Prostate gland (tissue), 2 donors: Measurements from ENCODE around the gene NFU1. TPM values are rescaled to one million over a fixed set of nuclear protein-coding genes. Genes with fewer than 3 reads are reported as not detected.
"Not testable (repeated sequence)": the region's sequence is repeated elsewhere in the genome, so short reads cannot be mapped to it uniquely, and the experiment has no call there.

Source experiments
- DNase-seq: peaks from one replicate; pipeline ENCODE4 v3.0.0-alpha.2; 2019; ENCODE audit warnings: low spot score
- H3K27ac ChIP-seq, 2 donors: fragments of 200-600 bp; sonication (generic); 2 replicates each; pipeline ENCODE4 v1.5.1; 2017 to 2019
- H3K27me3 ChIP-seq: fragments of 200-600 bp; sonication (generic); replicated peaks from 2 replicates; pipeline ENCODE4 v1.5.1; 2019; ENCODE audit not compliant: insufficient read depth
- H3K36me3 ChIP-seq, 2 donors: fragments of 200-600 bp; sonication (generic); 1 replicate in 1 of 2; 2 replicates in 1 of 2; pipeline versions ENCODE4 v1.5.1 to v1.8.1; 2017 to 2019
- H3K4me1 ChIP-seq: fragments of 200-600 bp; sonication (generic); replicated peaks from 2 replicates; pipeline ENCODE4 v1.5.1; 2019
- H3K4me3 ChIP-seq, 2 donors: fragments of 200-600 bp; sonication (generic); 2 replicates each; pipeline ENCODE4 v1.5.1; 2017 to 2019
- H3K9me3 ChIP-seq: fragments of 200-600 bp; sonication (generic); 2 replicates; pipeline ENCODE4 v1.5.1; 2017
- POLR2A ChIP-seq: fragments of 450-650 bp; IDR thresholded peaks from one replicate; pipeline ENCODE4 v1.6.1; 2016; ENCODE audit warnings: antibody characterized with exemption, mild to moderate bottlenecking
- POLR2AphosphoS5 ChIP-seq: sonication (generic); formaldehyde crosslinking; IDR thresholded peaks from one replicate; pipeline ENCODE4 v1.6.1; 2017; ENCODE audit warnings: antibody characterized with exemption
- WGBS: methylation state at CpG from one replicate; pipeline ENCODE4 v1.1.5; 2018; 5-methylcytosine and 5-hydroxymethylcytosine counted together
- intact Hi-C: fragments of 100-400 bp; cut with DNase I; formaldehyde crosslinking; loops from one replicate; pipeline ENCODE4 v1.14.2; 2022
- total RNA-seq, 2 donors: library from RNA; depleted of rRNA; stranded (reverse); fragments of >200 nt; gene quantifications; one replicate each; pipeline ENCODE4 v1.1.0, GENCODE V29; 2016
- TF ChIP-seq, protein P1 (sequence below), 4 experiments: fragments of 200-600 bp in 2 of 4; fragments of 450-650 bp in 2 of 4; sonication (generic) in 2 of 4; IDR thresholded peaks; 1 replicate in 3 of 4; 2 replicates in 1 of 4; pipeline ENCODE4 v1.5.1; 2016 to 2019; ENCODE audit warnings: antibody characterized with exemption in 4 of 4, mild to moderate bottlenecking in 2 of 4, moderate library complexity in 2 of 4

The NFU1 gene
- total RNA-seq, 2 donors from 2014 or later, result 33.4 to 42.0 TPM

DNA sequence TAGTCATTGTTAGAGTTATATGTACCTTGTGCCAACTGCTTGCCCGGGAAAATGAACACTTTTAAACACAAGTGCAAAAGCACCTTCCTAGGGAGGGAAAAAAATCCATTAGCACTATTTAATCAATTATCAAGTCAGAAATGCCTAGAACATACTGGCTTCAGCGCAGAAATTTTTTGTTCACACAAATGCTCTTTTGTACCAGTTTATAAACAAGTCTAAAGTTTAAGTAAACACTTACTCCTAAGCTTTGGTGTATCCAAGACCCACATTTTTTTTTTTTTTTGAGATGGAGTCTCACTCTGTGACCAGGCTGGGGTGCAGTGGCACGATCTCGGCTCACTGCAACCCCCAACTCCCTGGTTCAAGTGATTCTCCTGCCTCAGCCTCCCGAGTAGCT, 80.8 kb downstream of the NFU1 start:
- no peak overlapping the region for H3K27ac ChIP-seq
- no peaks in the 10 kb centered on the region for H3K9me3 ChIP-seq
- TF ChIP-seq POLR2A, result no peak
- no peak for TF ChIP-seq POLR2AphosphoS5
- TF ChIP-seq, protein P1, sequence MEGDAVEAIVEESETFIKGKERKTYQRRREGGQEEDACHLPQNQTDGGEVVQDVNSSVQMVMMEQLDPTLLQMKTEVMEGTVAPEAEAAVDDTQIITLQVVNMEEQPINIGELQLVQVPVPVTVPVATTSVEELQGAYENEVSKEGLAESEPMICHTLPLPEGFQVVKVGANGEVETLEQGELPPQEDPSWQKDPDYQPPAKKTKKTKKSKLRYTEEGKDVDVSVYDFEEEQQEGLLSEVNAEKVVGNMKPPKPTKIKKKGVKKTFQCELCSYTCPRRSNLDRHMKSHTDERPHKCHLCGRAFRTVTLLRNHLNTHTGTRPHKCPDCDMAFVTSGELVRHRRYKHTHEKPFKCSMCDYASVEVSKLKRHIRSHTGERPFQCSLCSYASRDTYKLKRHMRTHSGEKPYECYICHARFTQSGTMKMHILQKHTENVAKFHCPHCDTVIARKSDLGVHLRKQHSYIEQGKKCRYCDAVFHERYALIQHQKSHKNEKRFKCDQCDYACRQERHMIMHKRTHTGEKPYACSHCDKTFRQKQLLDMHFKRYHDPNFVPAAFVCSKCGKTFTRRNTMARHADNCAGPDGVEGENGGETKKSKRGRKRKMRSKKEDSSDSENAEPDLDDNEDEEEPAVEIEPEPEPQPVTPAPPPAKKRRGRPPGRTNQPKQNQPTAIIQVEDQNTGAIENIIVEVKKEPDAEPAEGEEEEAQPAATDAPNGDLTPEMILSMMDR (IDR thresholded peaks at IDR 0.05), result no peak
- 91% methylated on average over 5 of the region's 5 CpGs for WGBS
- intact Hi-C loops, result no loop called here
- no peaks in the 10 kb centered on the region for H3K4me1 ChIP-seq
- no peaks in the 10 kb centered on the region for H3K27me3 ChIP-seq
- no peak for DNase-seq
- H3K36me3 ChIP-seq, result peaks cover 0 to 4% of the 10 kb centered on the region in 2 donors
- H3K4me3 ChIP-seq, result no peak overlapping the region

DNA sequence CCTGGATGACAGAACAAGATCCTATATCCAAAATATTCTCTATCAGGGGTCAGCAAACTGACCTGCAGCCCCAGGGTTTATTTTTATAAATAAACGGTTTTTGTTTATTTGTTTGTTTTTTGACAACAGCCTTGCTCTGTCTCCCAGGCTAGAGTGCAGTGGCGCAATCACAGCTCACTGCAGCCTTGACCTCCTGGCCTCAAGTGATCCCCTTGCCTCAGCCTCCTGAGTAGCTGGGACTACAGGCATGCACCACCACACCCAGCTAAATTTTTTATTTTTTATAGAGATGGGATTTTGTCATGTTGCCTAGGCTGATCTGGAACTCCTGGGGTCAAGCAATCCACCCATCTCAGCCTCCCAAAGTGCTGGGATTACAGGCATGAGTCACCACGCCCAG, 82.3 kb downstream of the NFU1 start:
- H3K36me3 ChIP-seq, intact Hi-C loops, H3K4me1 ChIP-seq, H3K27me3 ChIP-seq, H3K9me3 ChIP-seq, DNase-seq, H3K27ac ChIP-seq, H3K4me3 ChIP-seq: not testable (repeated sequence)
- WGBS, result 85% methylated on average over 3 of the region's 3 CpGs

DNA sequence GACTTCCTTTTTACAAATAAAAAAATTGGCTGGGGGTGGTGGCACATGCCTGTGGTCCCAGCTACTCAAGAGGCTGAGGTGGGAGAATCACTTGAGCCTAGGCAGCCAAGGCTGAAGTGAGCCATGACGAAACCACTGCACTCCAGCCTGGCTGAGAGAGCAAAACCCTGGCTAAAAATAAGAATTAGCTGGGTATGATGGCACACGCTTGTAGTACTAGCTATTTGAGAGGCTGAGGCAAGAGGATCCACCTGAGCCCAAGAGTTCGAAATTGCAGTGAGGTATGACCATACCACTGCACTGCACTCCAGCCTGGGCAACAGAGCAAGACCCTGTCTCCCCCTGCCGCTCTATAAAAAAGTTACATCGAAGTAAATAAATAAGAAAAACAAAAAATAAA, 83.9 kb downstream of the NFU1 start:
- 95% methylated on average over 5 of the region's 5 CpGs for WGBS
- intact Hi-C loops, result no loop called here

DNA sequence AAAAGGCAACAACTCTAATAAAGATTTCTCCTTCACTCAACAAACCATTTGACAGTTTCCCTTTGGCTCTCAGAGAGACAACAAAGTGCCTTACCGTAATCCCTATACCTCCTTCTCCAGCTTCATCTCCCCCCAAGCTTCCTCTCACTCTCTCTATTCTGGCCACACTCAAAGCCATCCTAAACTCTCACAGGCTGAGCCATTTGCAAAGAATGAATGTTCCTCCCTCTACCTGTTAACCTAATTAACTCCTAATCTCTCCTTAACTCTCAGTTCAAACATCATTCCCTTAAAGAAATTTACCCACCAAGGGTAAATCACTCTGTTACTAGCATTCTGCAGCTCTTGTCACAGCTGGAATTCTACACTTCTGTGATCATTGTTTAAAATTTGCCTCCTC, 88.5 kb downstream of the NFU1 start:
- intact Hi-C loops, result no loop called here
- H3K36me3 ChIP-seq, result no peaks in the 10 kb centered on the region
- DNase-seq, result no peak
- no peak overlapping the region for H3K27ac ChIP-seq
- no peaks in the 10 kb centered on the region for H3K9me3 ChIP-seq
- no peaks in the 10 kb centered on the region for H3K27me3 ChIP-seq
- H3K4me1 ChIP-seq, result no peaks in the 10 kb centered on the region
- H3K4me3 ChIP-seq, result no peak overlapping the region
- 100% methylated on average over 1 of the region's 1 CpG for WGBS
- TF ChIP-seq, protein P1 (IDR thresholded peaks at IDR 0.05), result no peak
- no peak for TF ChIP-seq POLR2AphosphoS5
- no peak for TF ChIP-seq POLR2A

More for the DNA sequence above, 83.9 kb downstream of the NFU1 start:
- no peak for DNase-seq
- Histone ChIP-seq H3K36me3 (peaks cover 0 to 4% of the 10 kb centered on the region in 2 donors), H3K27me3 (no peaks in the 10 kb centered on the region), H3K4me1 (no peaks in the 10 kb centered on the region), H3K27ac (no peak overlapping the region), H3K9me3 (no peaks in the 10 kb centered on the region), H3K4me3 (no peak overlapping the region)
- TF ChIP-seq POLR2AphosphoS5, result no peak
- no peak for TF ChIP-seq POLR2A
- TF ChIP-seq, protein P1 (IDR thresholded peaks at IDR 0.05), result no peak

Other genes starting within 250 kb of the NFU1 start
- 10 to 100 TPM; 27.4 to 52.7 TPM for gene GFPT1, start 50.2 kb downstream of the NFU1 start, total RNA-seq
- 10 to 100 TPM; 70.7 to 77.3 TPM for gene AAK1, start 206.3 kb upstream of the NFU1 start, total RNA-seq